H1 (cell line): ENCODE measurements around the gene MICU1. TPM values are rescaled to one million over a fixed set of nuclear protein-coding genes. Genes with fewer than 3 reads are reported as not detected.

Experiments used
- CTCF ChIA-PET: fragments of 300-600 bp; sonication (Branson Sonifier 250); formaldehyde crosslinking; loops from one replicate; lab custom pipeline; 2021; ENCODE audit not compliant: partially characterized antibody; lab: Charles Lee
- POLR2A ChIA-PET: fragments of 300-600 bp; sonication (Branson Sonifier 250); formaldehyde crosslinking; loops from one replicate; lab custom pipeline; 2021; ENCODE audit warnings: inconsistent platforms; ENCODE audit not compliant: partially characterized antibody; lab: Charles Lee
- DNase-seq, 2 experiments: peaks; one replicate each; pipeline versions ENCODE4 v3.0.0 to v3.0.0-alpha.2; 2010 to 2022; ENCODE audit warnings: low spot score in 2 of 2, low read depth in 1 of 2, mixed read lengths in 1 of 2
- FAIRE-seq: peaks from 2 replicates; lab custom pipeline; 2011; peaks lifted over from hg19 to GRCh38; lab: Jason Lieb, UNC
- H2AFZ ChIP-seq: 2 replicates; pipeline ENCODE4 v1.8.1; 2012; ENCODE audit warnings: low read length, inconsistent platforms
- H2AK5ac ChIP-seq: 2 replicates; pipeline ENCODE4 v1.6.1; 2013; ENCODE audit warnings: low read depth, low read length
- H2BK120ac ChIP-seq: replicated peaks from 2 replicates; pipeline ENCODE3; 2013; ENCODE audit warnings: low read depth, low read length, inconsistent platforms
- H2BK12ac ChIP-seq: 2 replicates; pipeline ENCODE4 v1.6.1; 2013; ENCODE audit warnings: low read depth, low read length
- H2BK15ac ChIP-seq: 2 replicates; pipeline ENCODE4 v1.6.1; 2013; ENCODE audit warnings: low read length
- H2BK20ac ChIP-seq: 2 replicates; pipeline ENCODE4 v1.6.1; 2013; ENCODE audit warnings: low read length
- H2BK5ac ChIP-seq: 2 replicates; pipeline ENCODE4 v1.6.1; 2013; ENCODE audit warnings: low read depth, low read length
- H3K14ac ChIP-seq: 2 replicates; pipeline ENCODE4 v1.6.1; 2013; ENCODE audit warnings: inconsistent platforms; ENCODE audit not compliant: insufficient read length
- H3K18ac ChIP-seq: 2 replicates; pipeline ENCODE4 v1.6.1; 2013; ENCODE audit warnings: low read length; ENCODE audit errors: extremely low read depth
- H3K23ac ChIP-seq: 2 replicates; pipeline ENCODE4 v1.6.1; 2013; ENCODE audit warnings: inconsistent platforms; ENCODE audit not compliant: insufficient read length
- H3K23me2 ChIP-seq: 2 replicates; pipeline ENCODE4 v1.6.1; 2013; ENCODE audit warnings: low read depth, low read length
- H3K27ac ChIP-seq: 2 replicates; pipeline ENCODE4 v1.6.1; 2011; ENCODE audit warnings: low read depth, low read length, inconsistent platforms
- H3K27me3 ChIP-seq, 4 experiments: replicated peaks in 1 of 4; 1 replicate in 1 of 4; 2 replicates in 3 of 4; pipeline versions ENCODE4 v1.6.1 to v1.8.1; 2011 to 2013; ENCODE audit warnings: low read length in 3 of 4, mild to moderate bottlenecking in 3 of 4, inconsistent platforms in 2 of 4, mixed read lengths in 2 of 4, moderate library complexity in 1 of 4; ENCODE audit not compliant: control insufficient read depth in 3 of 4, insufficient read depth in 3 of 4; ENCODE audit errors: extremely low read depth in 1 of 4
- H3K36me3 ChIP-seq, 4 experiments: 2 replicates each; pipeline versions ENCODE4 v1.6.1 to v1.8.1; 2011 to 2013; ENCODE audit warnings: mild to moderate bottlenecking in 4 of 4, low read length in 3 of 4, moderate library complexity in 2 of 4, control low read depth in 1 of 4, inconsistent platforms in 1 of 4; ENCODE audit not compliant: insufficient read depth in 4 of 4, control insufficient read depth in 2 of 4
- H3K4ac ChIP-seq: replicated peaks from 2 replicates; pipeline ENCODE3; 2013; ENCODE audit warnings: low read length, low read depth, mixed read lengths, inconsistent platforms; ENCODE audit not compliant: insufficient read length
- H3K4me1 ChIP-seq, 4 experiments: replicated peaks in 1 of 4; 1 replicate in 1 of 4; 2 replicates in 3 of 4; pipeline versions ENCODE4 v1.6.1 to v1.8.1; 2011 to 2013; ENCODE audit warnings: low read length in 3 of 4, inconsistent platforms in 2 of 4, mixed read lengths in 1 of 4; ENCODE audit not compliant: insufficient read depth in 4 of 4, control insufficient read depth in 3 of 4
- H3K4me2 ChIP-seq, 2 experiments: 2 replicates each; pipeline versions ENCODE4 v1.6.1 to v1.8.1; 2011 to 2013; ENCODE audit warnings: low read depth in 2 of 2, low read length in 2 of 2, control low read depth in 1 of 2, inconsistent platforms in 1 of 2, mild to moderate bottlenecking in 1 of 2; ENCODE audit not compliant: insufficient read depth in 1 of 2
- H3K4me3 ChIP-seq, 4 experiments: fragments of 200-600, 300-600 bp in 1 of 4; sonication (generic), shearing (Covaris generic), sonication (Bioruptor Twin) in 1 of 4; 2 replicates each; pipeline versions ENCODE4 v1.5.1 to v1.8.1; 2011 to 2016; ENCODE audit warnings: low read length in 4 of 4, low read depth in 3 of 4, control low read depth in 2 of 4, inconsistent platforms in 2 of 4, mild to moderate bottlenecking in 2 of 4, mixed read lengths in 1 of 4, moderate library complexity in 1 of 4; ENCODE audit not compliant: insufficient read depth in 2 of 4; ENCODE audit errors: extremely low read depth in 1 of 4
- H3K56ac ChIP-seq: replicated peaks from 2 replicates; pipeline ENCODE3; 2013; ENCODE audit warnings: low read depth, mild to moderate bottlenecking, mixed read lengths, low read length, inconsistent platforms; ENCODE audit not compliant: insufficient read length
- H3K79me1 ChIP-seq: 2 replicates; pipeline ENCODE4 v1.6.1; 2013; ENCODE audit warnings: low read depth, low read length, control low read depth
- H3K79me2 ChIP-seq, 2 experiments: 2 replicates each; pipeline versions ENCODE4 v1.6.1 to v1.8.1; 2012 to 2013; ENCODE audit warnings: low read length in 2 of 2, mild to moderate bottlenecking in 2 of 2, inconsistent platforms in 1 of 2; ENCODE audit not compliant: insufficient read depth in 2 of 2, control insufficient read depth in 1 of 2
- H3K9ac ChIP-seq, 4 experiments: replicated peaks in 1 of 4; 1 replicate in 1 of 4; 2 replicates in 3 of 4; pipeline versions ENCODE4 v1.6.1 to v1.8.1; 2011 to 2013; ENCODE audit warnings: low read depth in 3 of 4, low read length in 3 of 4, control low read depth in 2 of 4, mild to moderate bottlenecking in 2 of 4, moderate library complexity in 2 of 4, inconsistent platforms in 1 of 4; ENCODE audit errors: extremely low read depth in 1 of 4
- H3K9me3 ChIP-seq, 2 experiments: 2 replicates each; pipeline versions ENCODE4 v1.6.1 to v1.8.1; 2012 to 2013; ENCODE audit warnings: mild to moderate bottlenecking in 2 of 2, moderate library complexity in 2 of 2, control low read depth in 1 of 2, inconsistent platforms in 1 of 2, low read depth in 1 of 2, low read length in 1 of 2, mixed read lengths in 1 of 2; ENCODE audit not compliant: insufficient read depth in 2 of 2
- H4K20me1 ChIP-seq, 2 experiments: replicated peaks in 1 of 2; 2 replicates each; pipeline versions ENCODE3 to v1.8.1; 2011 to 2013; ENCODE audit warnings: inconsistent platforms in 2 of 2, low read length in 2 of 2, mild to moderate bottlenecking in 1 of 2; ENCODE audit not compliant: insufficient read depth in 2 of 2, control insufficient read depth in 1 of 2
- H4K5ac ChIP-seq: 2 replicates; pipeline ENCODE4 v1.6.1; 2013; ENCODE audit warnings: low read length, low read depth, mixed read lengths, inconsistent platforms; ENCODE audit not compliant: insufficient read length
- H4K8ac ChIP-seq: 2 replicates; pipeline ENCODE4 v1.8.0; 2013; ENCODE audit warnings: mild to moderate bottlenecking, moderate library complexity, low read length, inconsistent platforms; ENCODE audit not compliant: insufficient read depth; ENCODE audit errors: extremely low read depth
- H4K91ac ChIP-seq: replicated peaks from 2 replicates; pipeline ENCODE3; 2013; ENCODE audit warnings: low read length, mixed read lengths, inconsistent platforms; ENCODE audit not compliant: insufficient read length
- CHD2 ChIP-seq: IDR thresholded peaks from 2 replicates; pipeline ENCODE4 v1.6.1; 2012; ENCODE audit warnings: low read length, improper control_type of control experiment
- EZH2 ChIP-seq: fragments of 200-600 bp; sonication (generic); IDR thresholded peaks from 2 replicates; pipeline ENCODE4 v1.7.1; 2012; ENCODE audit warnings: low read depth, mild to moderate bottlenecking, moderate library complexity, low read length, inconsistent platforms; ENCODE audit not compliant: severe bottlenecking
- POU5F1 ChIP-seq: IDR thresholded peaks from 2 replicates; pipeline ENCODE4 v1.6.1; 2011; ENCODE audit warnings: low read depth, mild to moderate bottlenecking, low read length, moderate library complexity
- TCF12 ChIP-seq: IDR thresholded peaks from 2 replicates; pipeline ENCODE4 v1.6.1; 2011; ENCODE audit warnings: low read depth, mild to moderate bottlenecking, low read length
- YY1 ChIP-seq: IDR thresholded peaks from 2 replicates; pipeline ENCODE4 v1.6.1; 2011; ENCODE audit warnings: low read depth, mild to moderate bottlenecking, low read length
- WGBS, 2 experiments: shearing (Covaris generic) in 1 of 2; methylation state at CpG; one replicate each; pipeline versions ENCODE4 v1.1.6 to v1.1.7; 2013 to 2015; ENCODE audit warnings: low lambda C conversion rate in 2 of 2, mixed read lengths in 2 of 2, inconsistent platforms in 1 of 2, low coverage in 1 of 2, missing lambda C conversion rate in 1 of 2; ENCODE audit not compliant: insufficient replicate concordance in 2 of 2, insufficient coverage in 1 of 2, insufficient read length in 1 of 2; ENCODE audit errors: extremely low coverage in 1 of 2, missing lambda C conversion rate in 1 of 2; 5-methylcytosine and 5-hydroxymethylcytosine counted together
- polyA plus RNA-seq, 7 experiments: library from polyadenylated mRNA; depleted of rRNA in 3 of 7; stranded (reverse) in 5 of 7; unstranded in 2 of 7; fragments of >200 nt in 5 of 7; fragments of 200-250 nt in 2 of 7; gene quantifications; 1 replicate in 5 of 7; 2 replicates in 1 of 7; 4 replicates in 1 of 7; pipeline versions ENCODE4 v1.2.1 to v1.2.3, GENCODE V29; 2011 to 2013; ENCODE audit warnings: missing spikeins in 2 of 7, mixed read lengths in 2 of 7
- total RNA-seq: library from RNA; stranded (reverse); fragmentation: NEBNext Ultra II Directional; extraction: Animal tissue kit (Norgen Biotek cat#: 25700); gene quantifications from 2 replicates; pipeline ENCODE4 v1.2.1, GENCODE V29; 2021
- TF ChIP-seq, protein P1 (sequence below), 3 experiments: IDR thresholded peaks; 1 replicate in 2 of 3; 2 replicates in 1 of 3; pipeline versions ENCODE4 v1.5.1 to v1.6.1; 2011; ENCODE audit warnings: low read length in 3 of 3, mild to moderate bottlenecking in 3 of 3, inconsistent platforms in 2 of 3, low read depth in 1 of 3, moderate library complexity in 1 of 3; ENCODE audit not compliant: insufficient read depth in 1 of 3; ENCODE audit errors: control extremely low read depth in 1 of 3
- TF ChIP-seq, protein P2 (sequence below): IDR thresholded peaks from 2 replicates; pipeline ENCODE4 v1.6.1; 2011; ENCODE audit warnings: low read depth, mild to moderate bottlenecking, low read length; ENCODE audit not compliant: insufficient read depth
- TF ChIP-seq, protein P3 (sequence below): IDR thresholded peaks from 2 replicates; pipeline ENCODE4 v1.6.1; 2012; ENCODE audit warnings: inconsistent platforms

Gene MICU1
- total and polyA plus RNA-seq, 2 of the 8 experiments (the other 6 are each of a cell fraction or from before 2014, with no cell fraction given) = 18.0 to 36.7 TPM

DNA sequence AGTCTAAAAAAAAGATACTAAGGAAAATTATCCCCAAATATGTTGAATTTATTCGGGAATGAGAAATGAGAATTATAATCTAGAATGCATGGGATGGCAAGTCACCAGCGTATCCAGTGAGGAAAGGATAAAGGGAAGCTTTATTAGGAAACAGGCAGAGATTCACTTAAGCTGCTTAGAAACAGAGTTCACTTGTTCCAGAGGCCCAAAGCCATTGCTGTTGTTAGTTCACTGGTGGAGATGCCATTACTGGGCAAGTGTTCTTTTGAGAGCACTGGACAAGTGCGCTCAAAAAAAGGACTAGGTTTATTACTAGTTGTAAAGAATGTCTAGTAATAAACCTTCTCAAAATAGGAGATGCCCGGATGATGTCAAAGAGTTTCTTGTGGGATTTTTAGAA, 51.2 kb downstream of the MICU1 start:
- Histone ChIP-seq H3K4ac (no peak overlapping the region), H4K91ac (no peak overlapping the region), H3K27me3 (no peaks in the 10 kb centered on the region), H3K79me2 (peaks cover 0 to 6% of the 10 kb centered on the region in 2 experiments; a peak in 1 of 4 replicates), H3K36me3 (no peaks in the 10 kb centered on the region), H2BK5ac (no peak overlapping the region), H3K23me2 (no peaks in the 10 kb centered on the region), H2BK120ac (no peak overlapping the region), H2BK20ac (no peak overlapping the region), H3K56ac (no peak overlapping the region), H2AFZ (no peak overlapping the region), H3K4me1 (no peaks in the 10 kb centered on the region), H3K4me2 (no peak overlapping the region), H3K9ac (no peak overlapping the region), H3K23ac (no peak overlapping the region), H2BK15ac (no peak overlapping the region), H3K27ac (no peak overlapping the region), H3K9me3 (no peaks in the 10 kb centered on the region), H3K79me1 (no peaks in the 10 kb centered on the region; the same call in 1 of the 2 replicates), H4K8ac (no peak overlapping the region), H4K5ac (no peak overlapping the region), H3K4me3 (no peak overlapping the region), H2BK12ac (no peak overlapping the region), H2AK5ac (no peak overlapping the region), H3K18ac (no peak overlapping the region), H4K20me1 (no peaks in the 10 kb centered on the region), H3K14ac (no peak overlapping the region)
- TF ChIP-seq YY1 (no peak), EZH2 (no peak), POU5F1 (no peak), CHD2 (no peak), TCF12 (no peak)
- TF ChIP-seq, protein P1, sequence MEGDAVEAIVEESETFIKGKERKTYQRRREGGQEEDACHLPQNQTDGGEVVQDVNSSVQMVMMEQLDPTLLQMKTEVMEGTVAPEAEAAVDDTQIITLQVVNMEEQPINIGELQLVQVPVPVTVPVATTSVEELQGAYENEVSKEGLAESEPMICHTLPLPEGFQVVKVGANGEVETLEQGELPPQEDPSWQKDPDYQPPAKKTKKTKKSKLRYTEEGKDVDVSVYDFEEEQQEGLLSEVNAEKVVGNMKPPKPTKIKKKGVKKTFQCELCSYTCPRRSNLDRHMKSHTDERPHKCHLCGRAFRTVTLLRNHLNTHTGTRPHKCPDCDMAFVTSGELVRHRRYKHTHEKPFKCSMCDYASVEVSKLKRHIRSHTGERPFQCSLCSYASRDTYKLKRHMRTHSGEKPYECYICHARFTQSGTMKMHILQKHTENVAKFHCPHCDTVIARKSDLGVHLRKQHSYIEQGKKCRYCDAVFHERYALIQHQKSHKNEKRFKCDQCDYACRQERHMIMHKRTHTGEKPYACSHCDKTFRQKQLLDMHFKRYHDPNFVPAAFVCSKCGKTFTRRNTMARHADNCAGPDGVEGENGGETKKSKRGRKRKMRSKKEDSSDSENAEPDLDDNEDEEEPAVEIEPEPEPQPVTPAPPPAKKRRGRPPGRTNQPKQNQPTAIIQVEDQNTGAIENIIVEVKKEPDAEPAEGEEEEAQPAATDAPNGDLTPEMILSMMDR (IDR thresholded peaks at IDR 0.05; ENCODE audit: control extremely low read depth in 1 of 3, insufficient read depth in 1 of 3, low read depth in 1 of 3, low read length in 3 of 3) = no peak
- TF ChIP-seq, protein P2, sequence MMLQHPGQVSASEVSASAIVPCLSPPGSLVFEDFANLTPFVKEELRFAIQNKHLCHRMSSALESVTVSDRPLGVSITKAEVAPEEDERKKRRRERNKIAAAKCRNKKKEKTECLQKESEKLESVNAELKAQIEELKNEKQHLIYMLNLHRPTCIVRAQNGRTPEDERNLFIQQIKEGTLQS = no peak
- TF ChIP-seq, protein P3, sequence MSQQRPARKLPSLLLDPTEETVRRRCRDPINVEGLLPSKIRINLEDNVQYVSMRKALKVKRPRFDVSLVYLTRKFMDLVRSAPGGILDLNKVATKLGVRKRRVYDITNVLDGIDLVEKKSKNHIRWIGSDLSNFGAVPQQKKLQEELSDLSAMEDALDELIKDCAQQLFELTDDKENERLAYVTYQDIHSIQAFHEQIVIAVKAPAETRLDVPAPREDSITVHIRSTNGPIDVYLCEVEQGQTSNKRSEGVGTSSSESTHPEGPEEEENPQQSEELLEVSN = no peak
- DNase-seq (no peak), FAIRE-seq (no peak)
- CTCF ChIA-PET = no interaction called here
- POLR2A ChIA-PET = no interaction called here
- WGBS, 2 experiments = 95% methylated on average over 4 of the region's 4 CpGs; no CpG with 5 or more reads in 1 of the 2 experiments
